Measurements from ENCODE around the gene DNAJA1. TPM values are rescaled to one million over a fixed set of nuclear protein-coding genes. Genes with fewer than 3 reads are reported as not detected.
A peak's percentile ranks its signal among the peaks of the same experiment; 100 is the strongest.

Gene DNAJA1
- total RNA-seq, 1 experiment from 2014 or later, result 58.2 TPM

GRCh38 chr9:33025572-33026342 is 684 bp downstream of the DNAJA1 start:
- Mint-ChIP-seq H3K27ac (ENCODE audit: low read depth, unreplicated experiment) (peak overlapping the region; percentile 94), H3K4me1 (ENCODE audit: insufficient read depth, unreplicated experiment) (peaks cover 43% of the 10 kb centered on the region), H3K4me3 (ENCODE audit: unreplicated experiment) (peak overlapping the region; percentile 93), H3K36me3 (ENCODE audit: insufficient read depth, unreplicated experiment) (peaks cover 77% of the 10 kb centered on the region), H3K9me3 (ENCODE audit: unreplicated experiment) (no peaks in the 10 kb centered on the region), H3K27me3 (ENCODE audit: insufficient read depth, unreplicated experiment) (no peaks in the 10 kb centered on the region)
- TSS peak; percentile 47 for BruUV-seq (replicated peaks)
- POLR2A ChIA-PET, result interaction anchor here (0.6 to 9.6 kb wide), 35 partner anchors 12 to 1023 kb away, joined by 3 to 153 read pairs (median 4); partner anchors contain the start of genes APTX, NDUFB6, SMU1 and UBAP2
- intact Hi-C loops (cut with micrococcal nuclease), result loop anchor here (2.0 kb wide), 1 partner anchor 25 kb away; the partner anchor contains the start of gene APTX
- DNase-seq (ENCODE audit: unreplicated experiment), result peak; percentile 53
- CTCF ChIA-PET, result interaction anchor here (0.8 to 1.1 kb wide), 2 partner anchors 19 to 203 kb away, joined by 3 read pairs; no protein-coding TSS in a partner anchor
- TF ChIP-seq, protein P1, sequence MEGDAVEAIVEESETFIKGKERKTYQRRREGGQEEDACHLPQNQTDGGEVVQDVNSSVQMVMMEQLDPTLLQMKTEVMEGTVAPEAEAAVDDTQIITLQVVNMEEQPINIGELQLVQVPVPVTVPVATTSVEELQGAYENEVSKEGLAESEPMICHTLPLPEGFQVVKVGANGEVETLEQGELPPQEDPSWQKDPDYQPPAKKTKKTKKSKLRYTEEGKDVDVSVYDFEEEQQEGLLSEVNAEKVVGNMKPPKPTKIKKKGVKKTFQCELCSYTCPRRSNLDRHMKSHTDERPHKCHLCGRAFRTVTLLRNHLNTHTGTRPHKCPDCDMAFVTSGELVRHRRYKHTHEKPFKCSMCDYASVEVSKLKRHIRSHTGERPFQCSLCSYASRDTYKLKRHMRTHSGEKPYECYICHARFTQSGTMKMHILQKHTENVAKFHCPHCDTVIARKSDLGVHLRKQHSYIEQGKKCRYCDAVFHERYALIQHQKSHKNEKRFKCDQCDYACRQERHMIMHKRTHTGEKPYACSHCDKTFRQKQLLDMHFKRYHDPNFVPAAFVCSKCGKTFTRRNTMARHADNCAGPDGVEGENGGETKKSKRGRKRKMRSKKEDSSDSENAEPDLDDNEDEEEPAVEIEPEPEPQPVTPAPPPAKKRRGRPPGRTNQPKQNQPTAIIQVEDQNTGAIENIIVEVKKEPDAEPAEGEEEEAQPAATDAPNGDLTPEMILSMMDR (IDR thresholded peaks at IDR 0.05; ENCODE audit: unreplicated experiment), result no peak

DNA sequence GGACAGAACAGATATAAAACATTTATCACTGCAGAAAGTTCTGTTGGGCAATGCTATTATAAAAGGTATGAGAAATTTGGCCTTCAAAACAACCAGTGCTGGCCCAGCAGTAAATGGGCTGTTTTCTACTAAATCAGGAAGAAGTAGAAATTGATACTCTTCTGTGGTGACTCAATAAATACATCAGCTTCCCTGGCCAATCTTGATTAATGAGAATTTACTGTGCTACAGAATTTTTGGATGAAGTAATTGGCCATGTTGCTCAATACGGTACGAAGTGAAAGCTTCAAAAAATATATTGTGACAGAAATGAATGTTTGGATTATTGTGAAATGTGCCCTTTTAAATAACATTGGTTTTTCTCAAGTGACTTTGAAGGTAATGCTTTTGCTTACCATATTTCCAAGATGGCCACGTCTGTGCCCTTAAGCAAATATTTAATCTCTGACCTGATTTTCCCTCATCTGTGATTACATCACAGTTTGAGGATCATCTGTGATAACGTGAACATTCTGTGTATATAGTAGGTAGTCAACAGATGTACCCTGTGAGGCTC is 4.2 kb downstream of the DNAJA1 start:
- ChIA-PET POLR2A (interaction anchor here (0.6 to 9.6 kb wide), 13 partner anchors 11 to 644 kb away, joined by 3 to 153 read pairs (median 4); partner anchors contain the start of gene SMU1), CTCF (interaction anchor here (0.5 to 0.6 kb wide), 2 partner anchors 48 to 1044 kb away, joined by 3 read pairs; no protein-coding TSS in a partner anchor)
- H3K27ac Mint-ChIP-seq (ENCODE audit: low read depth, unreplicated experiment), result peak overlapping the region; percentile 65
- H3K4me1 Mint-ChIP-seq (ENCODE audit: insufficient read depth, unreplicated experiment), result peaks cover 33% of the 10 kb centered on the region
- H3K36me3 Mint-ChIP-seq (ENCODE audit: insufficient read depth, unreplicated experiment), result peaks cover 96% of the 10 kb centered on the region
- TF ChIP-seq, protein P1 (IDR thresholded peaks at IDR 0.05; ENCODE audit: unreplicated experiment), result no peak
- peak overlapping the region; percentile 62 for H3K4me3 Mint-ChIP-seq (ENCODE audit: unreplicated experiment)
- H3K9me3 Mint-ChIP-seq (ENCODE audit: unreplicated experiment), result no peaks in the 10 kb centered on the region
- peak; percentile 82 for DNase-seq (ENCODE audit: unreplicated experiment)
- intact Hi-C loops (cut with micrococcal nuclease), result no loop called here
- H3K27me3 Mint-ChIP-seq (ENCODE audit: insufficient read depth, unreplicated experiment), result no peaks in the 10 kb centered on the region
- no TSS peak for BruUV-seq (replicated peaks)

GRCh38 chr9:33030285-33030684 is 5.2 kb downstream of the DNAJA1 start:
- Mint-ChIP-seq H3K36me3 (ENCODE audit: insufficient read depth, unreplicated experiment) (peaks cover 100% of the 10 kb centered on the region), H3K4me1 (ENCODE audit: insufficient read depth, unreplicated experiment) (peaks cover 33% of the 10 kb centered on the region), H3K4me3 (ENCODE audit: unreplicated experiment) (no peak overlapping the region), H3K27ac (ENCODE audit: low read depth, unreplicated experiment) (peak overlapping the region; percentile 65), H3K9me3 (ENCODE audit: unreplicated experiment) (no peaks in the 10 kb centered on the region), H3K27me3 (ENCODE audit: insufficient read depth, unreplicated experiment) (no peaks in the 10 kb centered on the region)
- intact Hi-C loops (cut with micrococcal nuclease), result no loop called here
- TF ChIP-seq, protein P1 (IDR thresholded peaks at IDR 0.05; ENCODE audit: unreplicated experiment), result no peak
- no TSS peak for BruUV-seq (replicated peaks)
- ChIA-PET POLR2A (interaction anchor here (0.6 to 9.6 kb wide), 8 partner anchors 10 to 388 kb away, joined by 3 to 153 read pairs (median 5); no protein-coding TSS in a partner anchor), CTCF (interaction anchor here (0.6 to 0.7 kb wide), 2 partner anchors 44 to 591 kb away, joined by 3 read pairs; no protein-coding TSS in a partner anchor)
- DNase-seq (ENCODE audit: unreplicated experiment), result no peak

- Mint-ChIP-seq H3K4me1 (ENCODE audit: insufficient read depth, unreplicated experiment) (peaks cover 26% of the 10 kb centered on the region), H3K27me3 (ENCODE audit: insufficient read depth, unreplicated experiment) (no peaks in the 10 kb centered on the region), H3K4me3 (ENCODE audit: unreplicated experiment) (no peak overlapping the region), H3K36me3 (ENCODE audit: insufficient read depth, unreplicated experiment) (peaks cover 100% of the 10 kb centered on the region), H3K27ac (ENCODE audit: low read depth, unreplicated experiment) (no peak overlapping the region), H3K9me3 (ENCODE audit: unreplicated experiment) (no peaks in the 10 kb centered on the region)
- no peak for DNase-seq (ENCODE audit: unreplicated experiment)
- no TSS peak for BruUV-seq (replicated peaks)
- ChIA-PET CTCF (no interaction called here), POLR2A (interaction anchor here (0.8 to 9.6 kb wide), 2 partner anchors 8 to 32 kb away, joined by 3 to 153 read pairs; no protein-coding TSS in a partner anchor)
- TF ChIP-seq, protein P1 (IDR thresholded peaks at IDR 0.05; ENCODE audit: unreplicated experiment), result no peak
- intact Hi-C loops (cut with micrococcal nuclease), result no loop called here
Measured at GRCh38 chr9:33032292-33032691, 7.2 kb downstream of the DNAJA1 start.

Measured in MCF 10A (cell line).